ENCODE results near the gene AKR1B1.
"Not testable (repeated sequence)": the region's sequence is repeated elsewhere in the genome, so short reads cannot be mapped to it uniquely, and the experiment has no call there.

Gene AKR1B1

DNA sequence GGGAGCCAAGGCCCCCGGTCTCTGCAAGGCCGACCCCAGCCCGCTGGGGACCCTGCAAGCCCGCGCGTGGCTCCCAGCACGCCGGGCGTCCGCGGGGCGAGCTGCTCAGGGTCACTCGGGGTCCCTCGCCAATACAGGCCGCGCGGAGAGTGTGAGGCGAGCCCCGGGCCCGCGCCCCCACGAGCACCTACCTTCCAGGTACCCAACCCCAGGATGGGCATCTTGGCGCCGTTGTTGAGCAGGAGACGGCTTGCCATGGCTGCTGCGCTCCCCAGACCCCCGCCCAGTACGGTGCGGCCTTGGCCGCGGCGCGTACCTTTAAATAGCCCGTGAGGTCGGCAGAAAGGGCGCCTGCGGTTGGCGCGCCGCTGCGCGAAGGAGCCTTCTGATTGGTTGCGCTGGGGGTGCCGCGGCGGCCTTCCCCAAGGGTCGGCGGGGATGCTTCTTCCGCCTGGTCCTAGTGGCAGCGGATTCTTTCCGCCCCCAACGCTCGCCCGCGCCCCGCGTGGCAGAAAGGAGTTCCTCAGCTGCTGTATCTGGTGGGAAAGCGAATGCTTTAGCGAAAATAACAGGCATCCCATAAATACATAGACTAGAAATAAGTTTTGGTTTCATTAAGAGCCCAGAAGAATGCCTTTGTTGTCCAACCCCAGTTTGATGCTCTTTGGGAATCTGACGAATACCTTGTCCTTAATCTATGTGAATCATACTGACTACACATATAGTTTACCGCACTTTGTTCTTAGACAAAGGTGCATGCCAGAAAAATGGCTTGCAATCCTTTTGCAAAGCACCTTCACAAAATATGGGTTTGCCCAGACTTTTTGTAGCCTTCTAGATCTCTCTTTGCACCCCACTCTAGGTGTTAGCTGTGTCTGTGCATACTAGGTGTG, at the start of gene AKR1B1:
TSS of gene AKR1B1 (minus strand) at position 295 of the 893 bp plus-strand sequence. CDS start at position 257, 38 bp downstream.
- DNase-seq = peak; percentile 73

DNA sequence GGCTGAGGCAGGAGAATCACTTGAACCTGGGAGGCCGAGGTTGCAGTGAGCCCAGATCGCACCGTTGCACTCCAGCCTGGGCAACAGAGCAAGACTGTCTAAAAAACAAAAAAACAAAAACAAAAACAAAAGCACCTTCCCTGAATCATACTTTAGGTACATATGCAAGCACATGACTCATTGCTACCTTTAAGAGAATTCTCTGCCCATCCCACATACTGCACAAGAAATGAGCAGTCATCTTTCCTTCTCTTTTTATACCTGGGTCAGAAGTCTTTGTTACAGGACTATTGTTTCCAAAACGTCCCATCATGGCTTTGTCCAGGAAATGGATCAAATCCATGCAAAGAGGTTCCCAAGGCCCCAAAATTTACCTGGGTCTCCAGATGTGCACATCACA, 47.0 kb upstream of the AKR1B1 start:
- DNase-seq = no peak

DNA sequence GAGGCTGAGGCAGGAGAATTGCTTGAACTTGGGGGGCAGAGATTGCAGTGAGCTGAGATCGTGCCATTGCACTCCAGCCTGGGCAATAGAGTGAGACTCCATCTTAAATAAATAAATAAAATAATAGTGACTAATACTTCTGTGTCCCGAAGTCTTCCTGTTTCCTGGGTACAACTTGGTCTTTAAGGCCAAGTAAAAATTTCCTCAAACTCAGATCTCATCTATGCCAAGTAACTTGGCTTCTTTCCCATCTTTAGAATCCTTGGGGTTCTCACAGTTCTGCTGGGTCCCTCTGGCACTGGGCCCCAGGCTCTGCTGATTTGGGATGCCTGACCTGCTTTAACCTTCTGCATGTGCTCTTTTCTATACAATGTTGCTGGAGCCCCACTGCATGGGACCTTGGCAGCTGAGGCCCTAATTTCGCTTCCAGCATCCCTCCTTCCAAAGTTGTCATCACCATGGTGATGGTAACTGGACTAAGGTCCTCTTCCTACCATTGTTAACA, 45.8 kb upstream of the AKR1B1 start:
- DNase-seq = no peak

DNA sequence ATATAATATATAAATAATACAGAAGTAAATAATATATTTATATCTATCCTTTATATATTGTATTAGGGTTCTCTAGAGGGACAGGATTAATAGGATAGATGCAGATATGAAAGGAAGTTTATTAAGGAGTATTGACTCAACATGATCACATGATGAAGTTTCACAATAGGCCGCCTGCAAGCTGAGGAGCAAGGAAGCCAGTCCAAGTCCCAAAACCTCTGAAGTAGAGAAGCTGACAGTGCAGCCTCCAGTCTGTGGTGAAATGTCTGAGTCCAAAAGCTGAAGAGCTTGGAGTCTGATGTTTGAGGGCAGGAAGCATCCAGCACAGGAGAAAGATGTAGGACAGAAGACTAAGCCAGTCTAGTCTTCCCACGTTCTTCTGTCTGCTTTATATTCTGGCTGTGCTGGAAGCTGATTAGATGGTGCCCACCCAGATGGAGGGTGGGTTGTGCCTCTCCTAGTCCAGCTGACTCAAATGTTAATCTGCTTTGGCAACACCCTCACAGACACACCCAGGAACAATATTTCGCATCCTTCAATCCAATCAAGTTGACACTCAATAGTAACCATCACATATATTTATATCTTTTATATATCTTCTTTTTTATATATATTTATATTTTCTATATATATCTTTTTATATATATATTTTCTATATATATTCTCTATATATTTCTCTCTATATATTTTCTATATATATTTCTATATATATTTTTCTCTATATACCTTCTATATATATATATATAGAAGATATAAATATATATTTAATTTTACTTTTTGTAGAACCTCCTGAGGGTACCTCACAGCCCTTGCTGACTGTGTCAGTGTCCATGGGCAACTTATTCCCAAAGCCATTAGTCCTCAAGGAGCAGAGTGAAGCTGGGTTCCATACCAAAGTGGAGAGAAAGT, 43.8 kb upstream of the AKR1B1 start:
- DNase-seq = no peak

DNA sequence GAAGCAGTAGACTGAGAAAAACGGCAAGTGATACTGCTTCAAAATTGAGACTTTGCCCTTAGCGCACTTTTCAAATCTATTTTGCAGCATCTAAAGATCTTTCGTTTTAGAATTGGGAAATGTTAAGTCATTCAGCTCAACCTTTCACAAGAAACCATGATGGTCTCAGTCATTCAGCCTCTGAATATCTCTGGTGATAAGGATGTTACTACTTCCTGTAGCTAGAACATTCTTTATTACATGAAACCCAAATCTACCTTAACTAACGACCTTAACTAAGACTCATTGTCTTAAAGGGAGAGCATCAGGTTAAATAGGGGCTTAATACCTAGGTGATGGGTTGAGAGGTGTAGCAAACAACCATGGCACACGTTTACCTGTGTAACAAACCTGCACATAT, 42.1 kb upstream of the AKR1B1 start:
- no peak for DNase-seq

DNA sequence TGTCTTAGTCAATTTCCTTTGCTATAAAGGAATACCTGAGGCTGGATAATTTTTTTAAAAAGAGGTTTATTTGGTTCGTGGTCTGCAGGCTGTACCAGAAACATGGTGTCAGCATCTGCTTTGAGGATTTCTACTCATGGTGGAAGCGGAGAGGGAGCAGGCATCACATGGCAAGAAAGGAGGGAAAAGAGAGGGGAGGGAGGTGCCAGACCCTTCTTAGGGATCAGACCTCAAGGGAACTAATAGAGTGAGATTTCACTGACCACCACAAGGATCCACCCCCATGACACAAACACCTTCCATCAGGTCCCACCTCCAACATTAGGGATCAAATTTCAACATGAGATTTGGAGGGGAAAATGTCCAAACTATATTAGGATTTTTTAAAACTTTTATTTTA, 41.5 kb upstream of the AKR1B1 start:
- DNase-seq = no peak

DNA sequence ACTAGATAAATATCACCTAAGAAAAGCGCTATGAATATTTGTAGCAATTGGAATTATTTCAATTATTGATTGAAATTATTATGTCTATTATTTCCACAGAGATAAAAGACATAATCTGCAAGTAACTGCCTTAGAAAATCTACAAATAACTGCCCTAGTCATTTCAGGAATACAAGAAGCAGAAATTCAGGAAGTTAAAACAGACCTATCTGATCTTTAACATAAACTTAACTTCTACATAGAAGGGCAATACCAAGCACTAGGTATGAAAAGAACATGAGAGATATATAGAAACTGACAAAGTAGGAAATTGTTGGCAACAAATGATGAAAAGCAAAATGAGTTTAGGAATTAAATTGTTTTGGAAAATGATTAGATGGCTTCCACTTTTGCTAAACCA, 36.6 kb upstream of the AKR1B1 start:
- no peak for DNase-seq

DNA sequence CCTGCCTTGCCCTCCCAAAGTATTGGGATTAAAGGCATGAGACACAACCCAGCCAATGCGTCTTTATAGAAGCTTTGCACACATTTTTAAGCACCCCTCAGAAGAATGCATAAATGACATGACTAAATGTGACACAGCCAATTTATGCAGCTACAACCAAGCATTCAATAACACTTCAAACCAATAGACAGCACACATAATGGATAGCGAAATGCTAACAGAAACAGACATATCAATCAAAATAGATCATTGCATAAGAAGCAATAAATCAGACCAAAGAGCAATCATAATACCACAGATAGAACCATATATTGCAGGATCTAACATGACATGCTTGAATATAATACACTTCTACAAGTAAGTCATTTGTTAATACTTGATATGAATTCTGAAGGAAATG, 34.2 kb upstream of the AKR1B1 start:
- no peak for DNase-seq

DNA sequence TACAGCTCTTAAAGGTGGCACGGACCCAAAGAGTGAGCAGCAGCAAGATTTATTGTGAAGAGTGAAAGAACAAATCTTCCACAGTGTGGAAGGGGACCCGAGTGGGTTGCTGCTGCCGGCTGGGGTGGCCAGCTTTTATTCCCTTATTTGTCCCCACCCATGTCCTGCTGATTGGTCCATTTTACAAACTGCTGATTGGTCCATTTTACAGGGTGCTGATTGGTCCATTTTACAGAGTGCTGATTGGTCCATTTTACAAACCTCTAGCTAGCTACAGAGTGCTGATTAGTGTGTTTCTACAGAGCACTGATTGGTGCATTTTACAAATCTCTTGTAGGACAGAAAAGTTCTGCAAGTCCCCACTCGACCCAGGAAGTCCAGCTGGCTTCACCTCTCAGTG, 28.8 kb upstream of the AKR1B1 start:
- not testable (repeated sequence) for DNase-seq

DNA sequence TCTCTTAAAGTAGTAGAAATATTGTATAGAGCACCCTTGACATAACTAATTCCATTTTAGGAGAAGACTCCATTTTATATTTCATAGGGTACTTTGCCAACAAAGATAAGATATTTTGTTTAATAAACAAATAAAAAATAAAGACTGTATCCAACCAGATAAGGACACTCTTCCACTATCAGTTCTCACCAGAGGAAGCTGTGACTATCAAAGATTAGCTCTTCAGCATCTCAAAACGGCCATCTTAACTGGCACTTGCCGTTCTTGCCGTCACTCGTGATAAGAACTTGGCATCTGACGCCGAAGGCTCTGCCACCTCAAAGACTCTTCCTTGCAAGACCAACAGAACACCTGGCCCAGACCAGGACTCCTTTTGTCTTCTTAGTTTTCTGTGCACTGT, 26.3 kb upstream of the AKR1B1 start:
- DNase-seq = no peak

DNA sequence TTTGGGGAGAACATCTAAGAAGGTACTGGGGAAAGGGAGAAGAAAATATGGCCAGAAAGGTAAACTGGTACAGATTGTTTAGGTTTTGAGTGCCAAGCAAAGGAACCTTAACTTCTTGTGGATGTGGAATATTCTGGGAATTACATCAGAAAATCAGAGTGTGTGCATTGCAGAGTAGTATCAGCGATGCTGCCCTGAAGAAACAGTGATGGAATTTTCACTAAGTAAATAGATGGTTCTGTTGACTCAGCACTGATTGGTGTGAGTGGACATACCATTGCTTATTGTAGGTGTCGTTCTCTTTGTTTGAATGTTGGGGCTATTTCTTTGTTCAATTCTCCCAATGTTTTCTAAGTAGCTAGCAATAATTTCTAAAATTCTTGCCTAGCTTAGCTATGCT, 24.4 kb upstream of the AKR1B1 start:
- DNase-seq = no peak

DNA sequence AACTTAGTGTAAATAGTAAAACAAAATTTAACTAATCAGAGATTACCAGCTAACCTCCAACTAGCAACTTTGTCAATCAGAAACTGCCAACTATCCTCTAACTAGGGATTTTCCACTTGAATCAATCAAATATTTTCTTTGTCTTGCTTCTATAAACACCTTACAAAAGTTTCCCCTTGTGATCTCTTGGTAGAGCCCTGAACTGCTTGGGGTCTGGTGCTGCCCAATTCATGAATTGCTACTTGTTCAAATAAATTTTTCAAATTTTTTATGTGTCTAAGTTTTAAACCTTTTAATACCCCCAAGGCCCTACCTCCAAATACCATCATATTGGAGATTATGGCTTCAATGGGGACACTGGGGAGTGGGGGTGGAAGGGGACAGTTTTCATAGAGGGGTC, 24.0 kb upstream of the AKR1B1 start:
- no peak for DNase-seq

DNA sequence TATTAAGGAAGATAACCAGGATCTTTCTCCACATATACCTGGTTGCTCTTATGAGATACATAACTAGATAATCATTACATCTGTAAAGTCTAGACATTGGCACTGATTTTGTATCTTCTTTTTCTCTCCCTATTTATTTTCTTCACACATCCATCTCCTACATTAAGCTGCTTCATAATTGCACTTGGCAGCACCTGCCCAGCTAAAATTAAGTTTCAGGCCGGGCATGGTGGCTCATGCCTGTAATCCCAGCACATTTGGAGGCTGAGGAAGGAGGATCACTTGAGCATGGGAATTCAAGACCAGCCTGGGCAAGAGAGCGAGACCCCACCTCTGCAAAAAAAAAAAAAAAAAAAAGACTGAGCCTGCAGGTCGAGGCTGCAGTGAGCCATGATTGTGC, 22.3 kb upstream of the AKR1B1 start:
- DNase-seq = no peak

DNA sequence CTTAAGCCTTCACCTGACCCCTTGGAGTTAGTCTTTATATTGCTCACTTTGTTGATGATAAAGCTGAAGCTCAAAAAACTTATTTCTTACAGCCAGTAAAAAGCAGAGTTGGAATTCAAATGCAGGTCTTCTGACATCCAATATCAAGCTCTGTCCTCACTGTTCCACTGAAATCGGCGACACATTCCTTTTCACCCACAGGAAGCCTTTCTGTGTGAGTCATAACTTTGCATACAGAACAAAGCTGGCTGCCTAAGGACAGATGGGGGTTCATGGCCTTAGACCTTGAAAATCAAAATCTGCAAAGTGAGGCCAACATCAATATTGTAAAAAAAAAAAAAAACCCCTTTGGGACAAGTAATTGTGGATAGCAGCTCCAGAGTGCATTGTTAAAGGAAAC, 21.8 kb upstream of the AKR1B1 start:
- no peak for DNase-seq

DNA sequence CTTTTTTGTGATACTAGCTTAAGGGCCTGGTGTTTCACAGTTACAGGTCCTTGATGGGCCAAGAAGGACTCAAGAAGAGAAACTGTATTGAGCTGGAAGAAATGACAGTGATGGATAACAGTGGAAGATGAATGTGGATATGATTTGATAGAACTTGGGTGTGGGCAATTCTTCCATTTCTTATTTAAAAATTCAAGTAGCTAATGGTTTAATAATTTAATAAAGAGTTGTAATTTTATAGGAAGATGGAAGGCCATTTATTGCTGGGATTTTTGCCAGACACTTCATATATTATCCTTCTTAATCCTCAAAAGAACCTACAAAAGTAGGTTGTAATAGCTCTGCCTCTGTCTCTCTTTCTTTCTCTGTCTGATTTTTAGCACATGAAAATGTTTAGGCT, 21.3 kb upstream of the AKR1B1 start:
- DNase-seq = no peak

DNA sequence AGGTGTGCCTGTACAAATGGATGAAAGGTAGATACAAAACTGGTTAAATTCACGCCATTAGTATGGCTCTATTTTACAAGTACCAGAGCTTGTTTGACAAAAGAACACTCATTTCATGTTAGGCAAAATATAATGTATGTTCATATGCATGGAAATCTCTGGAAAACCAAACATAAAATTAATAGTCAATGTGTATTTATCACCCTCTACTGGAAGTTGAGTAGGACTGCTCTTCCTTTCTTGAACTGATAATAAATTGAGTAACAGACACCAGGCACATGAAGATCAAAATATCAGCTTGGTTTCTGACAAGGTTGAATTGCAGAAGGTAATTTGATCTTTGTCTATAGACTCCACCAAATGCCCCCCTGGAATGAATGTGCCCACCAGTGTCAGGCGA, 19.8 kb upstream of the AKR1B1 start:
- no peak for DNase-seq

DNA sequence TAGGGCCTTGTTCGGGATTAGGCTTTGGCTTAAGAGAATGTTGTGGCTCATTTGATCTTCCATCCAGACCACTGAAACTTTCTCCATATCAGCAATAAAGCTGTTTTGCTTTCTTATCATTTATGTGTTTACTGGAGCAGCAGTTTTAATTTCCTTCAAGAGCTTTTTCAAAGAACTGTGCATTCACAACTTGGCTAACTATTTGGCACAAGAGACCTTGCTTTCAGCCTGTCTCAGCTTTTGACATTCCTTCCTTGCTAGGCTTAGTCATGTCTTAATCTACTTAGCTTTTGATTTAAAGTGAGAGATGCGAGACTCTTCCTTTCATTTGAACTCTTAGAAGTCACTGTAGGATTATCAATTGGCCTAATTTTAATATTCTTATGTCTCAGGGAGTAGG, 19.1 kb upstream of the AKR1B1 start:
- no peak for DNase-seq

DNA sequence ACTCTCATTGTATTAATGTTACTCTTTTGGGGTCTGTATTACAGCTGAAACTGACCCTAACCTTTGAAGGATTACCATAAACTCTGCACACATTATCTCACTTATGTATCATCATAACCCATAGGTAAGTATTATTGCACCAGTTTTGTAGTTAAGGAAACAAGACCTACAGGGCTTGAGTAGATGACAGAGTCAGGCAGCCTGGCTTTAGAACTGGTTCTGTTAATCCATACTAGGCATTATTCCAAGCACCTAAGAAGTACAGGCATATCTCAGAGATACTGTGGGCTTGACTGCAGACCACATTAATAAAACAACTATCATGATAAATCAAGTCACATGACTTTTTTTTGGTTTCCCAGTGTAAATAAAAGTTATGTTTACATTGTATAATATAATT, 17.1 kb upstream of the AKR1B1 start:
- DNase-seq = no peak

DNA sequence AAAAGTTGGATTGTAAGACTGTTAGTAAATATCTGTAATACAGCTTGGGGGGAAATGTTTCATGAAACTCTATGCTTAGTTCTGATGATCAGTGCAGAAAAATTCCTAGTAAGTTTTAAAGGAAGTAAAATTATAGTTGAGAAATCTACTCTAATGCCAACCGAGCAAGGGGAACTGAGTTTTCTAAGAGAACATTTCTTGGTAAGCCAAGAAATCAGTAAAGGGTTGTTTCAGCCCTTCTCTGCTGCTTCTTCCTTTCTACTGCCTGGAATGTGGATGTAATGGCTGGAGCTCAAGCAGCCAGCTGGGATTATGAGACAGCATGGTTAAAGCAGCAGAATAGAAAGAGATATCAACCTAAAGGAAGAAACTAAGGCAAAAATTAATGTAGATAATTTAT, 15.9 kb upstream of the AKR1B1 start:
- no peak for DNase-seq

DNA sequence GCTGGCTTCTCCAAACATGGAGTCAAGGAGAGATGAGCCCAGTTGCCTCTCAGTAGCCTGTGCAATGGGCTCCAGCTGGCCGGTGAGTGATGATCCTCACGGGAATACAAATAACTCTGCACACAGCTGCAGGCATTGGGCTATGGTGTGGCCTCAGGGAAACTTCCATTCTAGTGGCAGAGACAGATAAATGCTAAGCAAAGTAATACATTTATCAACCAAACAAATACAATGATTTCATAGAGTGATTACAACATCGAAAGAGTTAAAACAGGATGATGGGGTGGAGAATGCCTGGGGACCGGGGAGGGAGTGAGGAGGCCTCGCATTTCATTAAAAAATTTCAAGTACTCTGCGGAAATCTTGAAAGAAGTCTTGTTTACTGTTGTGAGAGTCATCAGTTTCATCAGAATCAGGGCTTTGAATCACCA, 15.0 kb upstream of the AKR1B1 start:
- DNase-seq = peak; percentile 10

DNA sequence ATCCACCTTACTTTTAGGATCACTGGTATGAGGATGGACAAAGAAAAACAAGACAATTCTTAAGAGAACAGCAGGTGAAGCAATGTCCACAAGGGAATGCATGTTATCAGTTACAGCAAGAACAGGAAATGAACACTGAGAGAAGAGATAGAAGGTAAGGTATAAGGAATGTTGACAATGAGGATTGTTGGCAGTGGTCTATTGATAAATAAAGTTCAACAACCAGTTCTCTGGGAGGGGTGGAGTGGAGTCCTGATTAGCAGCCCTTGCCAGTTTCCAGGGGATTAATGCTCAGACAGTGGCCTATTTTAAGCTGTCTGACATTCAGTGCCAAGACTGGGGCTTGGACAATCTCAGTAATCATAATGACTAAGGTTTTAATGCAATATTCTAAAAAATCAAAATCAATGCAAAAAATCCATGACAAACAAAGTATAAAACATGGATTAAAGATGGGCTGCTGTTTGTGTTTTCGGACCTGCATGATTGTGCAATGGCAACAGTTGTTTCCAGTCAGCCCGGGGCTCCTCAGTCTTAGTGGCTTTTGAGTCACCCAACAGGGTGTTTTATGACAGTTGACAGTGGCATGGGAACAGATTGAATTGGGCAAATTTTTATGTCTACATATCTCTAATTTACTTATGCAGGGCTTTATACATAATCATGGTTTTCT, 13.8 kb upstream of the AKR1B1 start:
- no peak for DNase-seq

DNA sequence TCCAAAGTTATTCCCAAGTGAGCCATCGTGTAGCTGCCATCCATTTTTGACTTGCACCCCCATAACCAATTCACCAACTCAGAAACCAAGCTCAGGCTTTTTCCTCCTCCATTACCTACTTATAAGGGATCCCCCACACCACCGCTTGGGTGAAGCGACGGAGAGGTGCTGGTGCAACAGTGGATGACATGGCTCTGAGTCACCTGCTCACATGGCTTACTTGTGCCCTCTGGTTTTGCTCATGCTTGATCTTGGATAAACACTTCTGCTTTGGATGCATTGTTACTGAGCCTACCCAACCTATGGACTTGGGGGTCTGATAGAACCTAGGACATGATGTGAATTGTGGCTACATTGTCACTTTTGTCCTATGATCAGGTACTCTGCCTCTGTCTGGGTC, 12.0 kb upstream of the AKR1B1 start:
- DNase-seq = no peak

DNA sequence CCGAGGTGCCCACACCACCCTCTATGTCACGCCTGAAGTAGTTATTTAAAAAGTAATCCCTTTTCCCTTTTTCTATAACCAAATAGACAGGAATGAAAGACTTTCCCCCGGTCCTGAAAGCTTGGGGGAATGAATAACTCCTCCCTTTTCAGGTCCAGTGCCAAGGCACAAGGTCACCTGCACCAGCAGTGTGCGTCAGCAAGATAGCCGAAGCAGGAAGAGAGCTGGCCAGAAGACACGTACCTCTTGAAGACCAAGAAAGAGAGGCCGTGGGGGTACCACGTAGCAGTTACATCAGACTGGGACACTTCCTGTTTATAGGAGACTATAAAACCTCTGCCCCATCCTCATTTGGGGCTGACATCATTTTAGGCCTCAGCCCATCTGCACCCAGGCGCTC, 10.7 kb upstream of the AKR1B1 start:
- no peak for DNase-seq

Data from T1000 (cell line).